Keratinocyte (primary cell): ENCODE measurements around the gene NTSR1. TPM values are rescaled to one million over a fixed set of nuclear protein-coding genes. Genes with fewer than 3 reads are reported as not detected.

ENCODE experiments used
- DNase-seq: peaks from one replicate; pipeline ENCODE4 v3.0.0-alpha.2; 2011; ENCODE audit warnings: low read depth, missing footprints, low spot score
- FAIRE-seq: peaks from 2 replicates; lab custom pipeline; 2011; peaks lifted over from hg19 to GRCh38; lab: Jason Lieb, UNC
- H2AFZ ChIP-seq: 2 replicates; pipeline ENCODE4 v1.6.0; 2012; ENCODE audit warnings: low read length, control low read depth, inconsistent platforms; ENCODE audit not compliant: control insufficient read depth
- H3K27ac ChIP-seq: 2 replicates; pipeline ENCODE4 v1.5.1; 2011; ENCODE audit warnings: low read length; ENCODE audit not compliant: control insufficient read depth, insufficient read depth
- H3K27me3 ChIP-seq: 3 replicates; pipeline ENCODE4 v1.6.0; 2011; ENCODE audit warnings: low read length; ENCODE audit not compliant: control insufficient read depth, insufficient read depth; ENCODE audit errors: extremely low read depth
- H3K36me3 ChIP-seq, 2 experiments: 2 replicates in 1 of 2; 3 replicates in 1 of 2; pipeline ENCODE4 v1.5.1; 2011; ENCODE audit warnings: low read length in 2 of 2, mild to moderate bottlenecking in 1 of 2; ENCODE audit not compliant: control insufficient read depth in 2 of 2, insufficient read depth in 2 of 2; ENCODE audit errors: extremely low read depth in 1 of 2
- H3K4me1 ChIP-seq: 3 replicates; pipeline ENCODE4 v1.5.1; 2011; ENCODE audit warnings: low read length; ENCODE audit not compliant: control insufficient read depth, insufficient read depth; ENCODE audit errors: extremely low read depth
- H3K4me2 ChIP-seq: 3 replicates; pipeline ENCODE4 v1.6.0; 2011; ENCODE audit warnings: low read depth, low read length; ENCODE audit not compliant: control insufficient read depth, insufficient read depth; ENCODE audit errors: extremely low read depth
- H3K4me3 ChIP-seq, 3 experiments: fragments of 200-600 bp in 1 of 3; sonication (generic) in 1 of 3; 2 replicates in 2 of 3; 3 replicates in 1 of 3; pipeline ENCODE4 v1.5.1; 2011 to 2016; ENCODE audit warnings: low read length in 3 of 3, mild to moderate bottlenecking in 3 of 3, control low read depth in 2 of 3, inconsistent platforms in 1 of 3, low read depth in 1 of 3, mixed read lengths in 1 of 3, mixed run types in 1 of 3, moderate library complexity in 1 of 3; ENCODE audit not compliant: control insufficient read depth in 2 of 3, insufficient read depth in 2 of 3; ENCODE audit errors: extremely low read depth in 1 of 3
- H3K79me2 ChIP-seq: 2 replicates; pipeline ENCODE4 v1.6.0; 2012; ENCODE audit warnings: low read length; ENCODE audit not compliant: control insufficient read depth, insufficient read depth
- H3K9ac ChIP-seq: 3 replicates; pipeline ENCODE4 v1.6.0; 2011; ENCODE audit warnings: low read length; ENCODE audit not compliant: control insufficient read depth, insufficient read depth; ENCODE audit errors: extremely low read depth
- H3K9me1 ChIP-seq: 3 replicates; pipeline ENCODE4 v1.6.0; 2011; ENCODE audit warnings: low read length; ENCODE audit not compliant: control insufficient read depth, insufficient read depth; ENCODE audit errors: extremely low read depth
- H3K9me3 ChIP-seq: 2 replicates; pipeline ENCODE4 v1.5.1; 2012; ENCODE audit warnings: low read depth, low read length; ENCODE audit not compliant: control insufficient read depth
- H4K20me1 ChIP-seq: 3 replicates; pipeline ENCODE4 v1.6.0; 2011; ENCODE audit warnings: low read length; ENCODE audit not compliant: control insufficient read depth, insufficient read depth; ENCODE audit errors: extremely low read depth
- CTCF ChIP-seq, 3 experiments: IDR thresholded peaks in 1 of 3; conservative IDR thresholded peaks in 1 of 3; optimal IDR thresholded peaks in 1 of 3; 2 replicates in 2 of 3; 3 replicates in 1 of 3; pipeline versions ENCODE3 to v1.5.1; 2011; ENCODE audit warnings: low read length in 3 of 3, mild to moderate bottlenecking in 3 of 3, moderate library complexity in 2 of 3, control low read depth in 1 of 3, inconsistent platforms in 1 of 3; ENCODE audit not compliant: insufficient read depth in 2 of 3; ENCODE audit errors: extremely low read depth in 1 of 3
- EZH2 ChIP-seq: IDR thresholded peaks from one replicate; pipeline ENCODE4 v1.6.1; 2012; ENCODE audit warnings: inconsistent platforms, mild to moderate bottlenecking, low read length, moderate library complexity
- dilution Hi-C: fragments of 300-500 bp; cut with MboI; formaldehyde crosslinking; loops from one replicate; pipeline ENCODE4 v1.7.0; 2020; ENCODE audit warnings: low sequenced_read_pairs; ENCODE audit not compliant: extremely low pct_ligation_motif_present
- polyA plus RNA-seq, 5 experiments: library from polyadenylated mRNA; depleted of rRNA in 3 of 5; stranded (reverse) in 3 of 5; stranded (forward) in 1 of 5; unstranded in 1 of 5; fragments of >200 nt; gene quantifications; 1 replicate in 1 of 5; 2 replicates in 3 of 5; 3 replicates in 1 of 5; pipeline versions ENCODE4 v1.2.1 to v1.2.3, GENCODE V29; 2011 to 2012; ENCODE audit warnings: missing spikeins in 2 of 5, low read depth in 1 of 5, low replicate concordance in 1 of 5

The NTSR1 gene
- polyA plus RNA-seq, 1 donor (not counting 4 experiments of a cell fraction or from before 2014, with no cell fraction given) = 0.55 TPM

GRCh38 chr20:62762376-62762775, 53.7 kb downstream of the NTSR1 start:
- Histone ChIP-seq H3K36me3 (no peaks in the 10 kb centered on the region), H3K4me3 (no peak overlapping the region), H3K79me2 (no peaks in the 10 kb centered on the region), H3K27me3 (peaks cover 32% of the 10 kb centered on the region), H3K9ac (no peak overlapping the region), H2AFZ (no peak overlapping the region), H3K9me1 (no peaks in the 10 kb centered on the region), H4K20me1 (peaks cover 2% of the 10 kb centered on the region), H3K4me2 (no peak overlapping the region), H3K27ac (no peak overlapping the region), H3K4me1 (no peaks in the 10 kb centered on the region), H3K9me3 (no peaks in the 10 kb centered on the region)
- FAIRE-seq (no peak), DNase-seq (no peak)
- dilution Hi-C loops = no loop called here
- no peak for TF ChIP-seq CTCF (optimal IDR thresholded peaks at IDR 0.05 in 1 of 3, IDR thresholded peaks at IDR 0.05 in 1 of 3, conservative IDR thresholded peaks at IDR 0.05 in 1 of 3; ENCODE audit: extremely low read depth in 1 of 3, insufficient read depth in 2 of 3, low read length in 3 of 3)
- no peak for TF ChIP-seq EZH2

GRCh38 chr20:62762801-62763368, 54.2 kb downstream of the NTSR1 start:
- H3K9me1 ChIP-seq = no peaks in the 10 kb centered on the region
- H4K20me1 ChIP-seq = peaks cover 2% of the 10 kb centered on the region
- H3K4me1 ChIP-seq = no peaks in the 10 kb centered on the region
- H3K9ac ChIP-seq = no peak overlapping the region
- H3K9me3 ChIP-seq = no peaks in the 10 kb centered on the region
- TF ChIP-seq CTCF (optimal IDR thresholded peaks at IDR 0.05 in 1 of 3, IDR thresholded peaks at IDR 0.05 in 1 of 3, conservative IDR thresholded peaks at IDR 0.05 in 1 of 3; ENCODE audit: extremely low read depth in 1 of 3, insufficient read depth in 2 of 3, low read length in 3 of 3) (no peak), EZH2 (no peak)
- no peak overlapping the region for H3K27ac ChIP-seq
- no peak for DNase-seq
- no peaks in the 10 kb centered on the region for H3K79me2 ChIP-seq
- no peaks in the 10 kb centered on the region for H3K36me3 ChIP-seq
- dilution Hi-C loops = no loop called here
- H3K27me3 ChIP-seq = peaks cover 32% of the 10 kb centered on the region
- no peak for FAIRE-seq
- no peak overlapping the region for H2AFZ ChIP-seq
- no peak overlapping the region for H3K4me3 ChIP-seq
- no peak overlapping the region for H3K4me2 ChIP-seq
